GM23248 (cell line): ENCODE data around the gene WDPCP.

ENCODE experiments used
- EZH2 ChIP-seq: fragments of 200-600 bp; sonication (generic); IDR thresholded peaks from 2 replicates; pipeline ENCODE4 v1.6.1; 2018; ENCODE audit warnings: antibody characterized with exemption, mild to moderate bottlenecking; ENCODE audit not compliant: insufficient read depth, poor library complexity, severe bottlenecking
- EZH2phosphoT487 ChIP-seq: fragments of 200-600 bp; sonication (generic); IDR thresholded peaks from 2 replicates; pipeline ENCODE4 v1.6.1; 2018; ENCODE audit warnings: antibody characterized with exemption, moderate library complexity, mild to moderate bottlenecking, low read depth; ENCODE audit not compliant: insufficient read depth

DNA sequence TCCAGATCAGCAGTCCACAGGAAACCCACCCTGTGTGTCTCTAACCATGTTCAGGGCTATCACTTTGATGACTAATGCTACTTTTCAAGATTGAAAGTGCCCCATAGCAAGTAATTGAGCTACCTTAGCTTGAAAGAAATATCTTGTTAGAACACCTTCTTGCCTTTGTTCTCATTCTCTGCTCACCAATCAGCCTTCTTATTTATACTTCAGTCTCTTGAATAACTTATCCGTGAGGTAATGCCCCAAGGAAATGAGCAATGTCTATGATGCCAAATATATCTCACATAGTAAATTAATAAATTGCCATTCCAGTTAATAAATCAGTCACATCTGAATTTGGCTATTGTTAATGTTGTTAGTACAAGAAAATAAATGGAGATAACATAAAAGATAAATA lies 141.6 kb downstream of the WDPCP start:
- no peak for TF ChIP-seq EZH2
- no peak for TF ChIP-seq EZH2phosphoT487
